ENCODE measurements around the gene MRPL55. TPM values are rescaled to one million over a fixed set of nuclear protein-coding genes. Genes with fewer than 3 reads are reported as not detected.

MRPL55 gene
- total RNA-seq, 1 donor from 2014 or later, result 47.5 TPM

DNA sequence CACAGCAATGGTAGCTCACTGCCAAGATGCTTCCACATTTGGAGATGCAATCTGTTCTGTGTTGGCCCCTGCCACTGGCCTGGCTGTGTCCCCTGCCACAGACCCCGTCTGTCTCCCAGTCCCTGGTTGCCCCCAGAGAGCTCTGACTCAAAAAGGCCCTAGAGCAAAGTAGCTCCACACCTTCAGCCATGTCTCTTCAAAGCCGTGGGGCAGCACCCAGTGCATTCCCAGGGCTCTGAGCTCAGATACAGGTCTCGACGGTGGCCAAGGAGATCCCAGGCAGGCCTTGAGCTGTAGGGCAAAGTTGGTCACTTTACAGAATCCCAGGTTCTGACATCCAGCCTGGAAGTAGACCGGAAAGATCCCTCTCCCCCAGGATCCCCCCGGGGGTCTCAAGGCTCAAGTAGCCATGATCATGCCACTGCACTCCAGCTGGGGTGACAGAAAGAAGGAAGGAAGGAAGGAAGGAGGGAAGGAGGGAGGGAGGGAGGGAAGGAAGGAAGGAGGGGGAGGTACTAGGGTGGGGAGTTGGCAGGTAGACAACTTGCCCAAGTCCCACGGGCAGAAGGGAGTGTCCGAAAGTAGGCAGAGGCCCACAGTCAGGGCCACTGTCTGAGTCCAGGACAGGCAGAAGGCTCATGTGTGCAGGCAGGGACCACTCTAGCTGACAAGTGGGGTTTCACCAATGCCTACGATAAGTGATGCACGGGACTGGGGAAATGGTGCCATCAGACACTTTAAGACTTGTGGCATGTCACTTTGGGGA lies 31.4 kb downstream of the MRPL55 start:
- no peaks in the 10 kb centered on the region for H3K36me3 Mint-ChIP-seq (ENCODE audit: low read depth, unreplicated experiment)

DNA sequence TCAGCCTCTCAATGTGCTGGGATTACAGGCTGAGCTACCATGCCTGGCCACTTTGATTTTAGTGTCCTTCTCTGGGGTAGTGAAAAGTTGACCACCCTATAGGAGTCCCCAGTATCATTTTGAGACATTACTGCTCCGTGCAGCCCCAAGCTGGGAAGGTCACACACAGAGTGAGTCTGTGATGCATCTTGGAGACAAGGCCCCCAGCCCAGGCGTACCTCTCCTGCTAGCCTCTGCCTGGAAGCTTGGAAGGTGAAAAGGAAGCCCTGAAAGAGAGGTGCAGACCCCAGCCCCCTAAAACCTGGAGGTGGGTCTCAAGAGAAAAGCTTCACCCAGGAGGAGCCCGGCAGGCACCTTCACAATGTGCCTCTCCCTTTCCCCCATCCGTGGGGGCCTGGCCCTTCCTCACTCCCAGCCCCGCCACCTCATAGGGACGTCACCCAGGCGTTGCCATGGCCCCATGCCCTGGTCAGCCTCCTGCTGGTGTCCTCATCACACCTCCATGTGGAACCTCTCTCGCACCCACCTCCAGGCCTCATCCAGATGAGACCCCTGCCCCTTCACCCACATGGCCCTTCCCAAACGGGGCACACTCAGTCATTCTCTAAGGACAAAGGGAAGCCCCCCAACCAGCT lies 32.2 kb downstream of the MRPL55 start:
- DNase-seq (ENCODE audit: low spot score), result no peak
- peaks cover 20% of the 10 kb centered on the region for H3K27me3 Mint-ChIP-seq (ENCODE audit: unreplicated experiment)
- no peaks in the 10 kb centered on the region for H3K36me3 Mint-ChIP-seq (ENCODE audit: low read depth, unreplicated experiment)
- no peak overlapping the region for H3K27ac Mint-ChIP-seq (ENCODE audit: unreplicated experiment)
- H3K4me3 Mint-ChIP-seq (ENCODE audit: unreplicated experiment), result no peak overlapping the region
- H3K9me3 Mint-ChIP-seq (ENCODE audit: unreplicated experiment), result no peaks in the 10 kb centered on the region
- peaks cover 11% of the 10 kb centered on the region for H3K4me1 Mint-ChIP-seq (ENCODE audit: unreplicated experiment)
- TF ChIP-seq, protein P1, sequence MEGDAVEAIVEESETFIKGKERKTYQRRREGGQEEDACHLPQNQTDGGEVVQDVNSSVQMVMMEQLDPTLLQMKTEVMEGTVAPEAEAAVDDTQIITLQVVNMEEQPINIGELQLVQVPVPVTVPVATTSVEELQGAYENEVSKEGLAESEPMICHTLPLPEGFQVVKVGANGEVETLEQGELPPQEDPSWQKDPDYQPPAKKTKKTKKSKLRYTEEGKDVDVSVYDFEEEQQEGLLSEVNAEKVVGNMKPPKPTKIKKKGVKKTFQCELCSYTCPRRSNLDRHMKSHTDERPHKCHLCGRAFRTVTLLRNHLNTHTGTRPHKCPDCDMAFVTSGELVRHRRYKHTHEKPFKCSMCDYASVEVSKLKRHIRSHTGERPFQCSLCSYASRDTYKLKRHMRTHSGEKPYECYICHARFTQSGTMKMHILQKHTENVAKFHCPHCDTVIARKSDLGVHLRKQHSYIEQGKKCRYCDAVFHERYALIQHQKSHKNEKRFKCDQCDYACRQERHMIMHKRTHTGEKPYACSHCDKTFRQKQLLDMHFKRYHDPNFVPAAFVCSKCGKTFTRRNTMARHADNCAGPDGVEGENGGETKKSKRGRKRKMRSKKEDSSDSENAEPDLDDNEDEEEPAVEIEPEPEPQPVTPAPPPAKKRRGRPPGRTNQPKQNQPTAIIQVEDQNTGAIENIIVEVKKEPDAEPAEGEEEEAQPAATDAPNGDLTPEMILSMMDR (IDR thresholded peaks at IDR 0.05; ENCODE audit: unreplicated experiment), result no peak

More for the DNA sequence above, 31.4 kb downstream of the MRPL55 start:
- Mint-ChIP-seq H3K4me1 (ENCODE audit: unreplicated experiment) (peaks cover 11% of the 10 kb centered on the region), H3K4me3 (ENCODE audit: unreplicated experiment) (no peak overlapping the region), H3K27ac (ENCODE audit: unreplicated experiment) (no peak overlapping the region), H3K9me3 (ENCODE audit: unreplicated experiment) (no peaks in the 10 kb centered on the region), H3K27me3 (ENCODE audit: unreplicated experiment) (peaks cover 17% of the 10 kb centered on the region)
- no peak for DNase-seq (ENCODE audit: low spot score)
- TF ChIP-seq, protein P1 (IDR thresholded peaks at IDR 0.05; ENCODE audit: unreplicated experiment), result no peak

DNA sequence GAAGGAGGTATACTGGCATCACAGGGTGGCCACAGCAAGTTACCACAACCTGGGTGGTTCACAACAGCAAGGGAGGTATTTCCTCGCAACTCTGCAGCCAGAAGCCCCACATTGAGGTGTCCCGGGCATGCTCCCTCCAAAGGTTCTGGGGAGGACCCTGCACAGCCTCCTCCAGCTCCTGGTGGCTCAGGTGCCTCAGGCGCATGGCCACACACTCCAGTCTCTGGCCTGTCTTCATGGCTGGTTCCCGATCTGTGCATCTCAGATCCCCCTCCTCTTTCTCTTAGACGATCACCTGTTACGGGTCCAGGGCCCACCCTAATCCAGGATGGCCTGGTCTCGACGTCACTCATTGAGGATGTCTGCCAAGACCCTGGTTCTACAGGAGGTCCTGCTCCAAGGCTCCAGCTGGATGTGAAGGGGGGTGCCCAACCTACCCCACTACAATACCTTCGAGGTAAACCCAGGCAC lies 33.3 kb downstream of the MRPL55 start:
- no peaks in the 10 kb centered on the region for H3K9me3 Mint-ChIP-seq (ENCODE audit: unreplicated experiment)
- DNase-seq (ENCODE audit: low spot score), result no peak
- H3K4me3 Mint-ChIP-seq (ENCODE audit: unreplicated experiment), result no peak overlapping the region
- H3K4me1 Mint-ChIP-seq (ENCODE audit: unreplicated experiment), result peaks cover 7% of the 10 kb centered on the region
- H3K27me3 Mint-ChIP-seq (ENCODE audit: unreplicated experiment), result peaks cover 16% of the 10 kb centered on the region
- no peak overlapping the region for H3K27ac Mint-ChIP-seq (ENCODE audit: unreplicated experiment)
- TF ChIP-seq, protein P1 (IDR thresholded peaks at IDR 0.05; ENCODE audit: unreplicated experiment), result no peak
- no peaks in the 10 kb centered on the region for H3K36me3 Mint-ChIP-seq (ENCODE audit: low read depth, unreplicated experiment)

DNA sequence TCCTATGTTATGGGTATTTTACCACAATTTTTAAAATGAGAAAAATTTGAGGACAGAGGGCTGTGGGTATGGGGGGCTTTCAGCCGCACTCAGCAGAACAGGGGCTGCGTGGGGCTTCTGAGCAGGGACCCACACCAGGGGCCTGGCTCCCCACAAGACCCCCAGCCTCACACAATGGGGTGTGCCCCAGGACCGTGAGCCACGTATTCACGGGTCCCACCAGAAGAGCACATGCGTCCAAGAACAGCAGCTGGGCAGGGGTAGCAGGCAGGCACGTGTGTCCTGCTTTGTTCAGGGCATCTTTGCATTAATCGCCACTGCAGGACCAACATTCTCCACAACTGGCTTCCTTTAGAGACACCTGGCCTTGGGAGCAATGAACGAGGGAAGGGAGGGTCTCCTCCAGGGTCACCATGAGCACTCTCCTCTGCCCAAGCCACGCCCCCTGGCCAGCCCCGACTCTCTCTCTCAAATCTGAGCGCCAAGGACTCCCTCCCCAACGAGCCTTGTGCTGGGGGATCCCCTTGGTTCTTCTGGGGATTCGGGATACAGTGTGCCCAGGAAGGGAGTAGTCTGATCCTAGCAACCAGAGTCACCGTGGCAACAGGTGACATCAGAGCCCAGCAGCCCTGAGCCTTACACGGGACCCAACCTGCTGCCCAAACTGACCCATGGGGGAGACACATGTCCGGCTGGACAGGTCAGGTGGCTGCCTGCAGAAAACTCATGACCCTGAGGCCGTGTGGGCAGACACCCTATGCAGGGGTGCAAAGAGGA lies 34.0 kb downstream of the MRPL55 start:
- Mint-ChIP-seq H3K27ac (ENCODE audit: unreplicated experiment) (no peak overlapping the region), H3K9me3 (ENCODE audit: unreplicated experiment) (no peaks in the 10 kb centered on the region), H3K4me1 (ENCODE audit: unreplicated experiment) (peaks cover 7% of the 10 kb centered on the region), H3K36me3 (ENCODE audit: low read depth, unreplicated experiment) (no peaks in the 10 kb centered on the region), H3K27me3 (ENCODE audit: unreplicated experiment) (peaks cover 16% of the 10 kb centered on the region), H3K4me3 (ENCODE audit: unreplicated experiment) (no peak overlapping the region)
- no peak for DNase-seq (ENCODE audit: low spot score)
- TF ChIP-seq, protein P1 (IDR thresholded peaks at IDR 0.05; ENCODE audit: unreplicated experiment), result no peak

Data from endothelial cell (in vitro differentiated cells).